Spleen (tissue), 13 donors: ENCODE results near the gene CACNG5. TPM values are rescaled to one million over a fixed set of nuclear protein-coding genes. Genes with fewer than 3 reads are reported as not detected.

ENCODE experiments used
- DNase-seq: peaks from one replicate; pipeline ENCODE4 v3.0.0-alpha.2; 2020
- H3K27ac ChIP-seq, 8 donors: fragments of 200-600 bp; sonication (generic) in 7 of 8; 1 replicate in 4 of 8; 2 replicates in 4 of 8; pipeline versions ENCODE4 v1.5.0 to v1.8.0; 2016 to 2021; ENCODE audit warnings: inconsistent platforms in 4 of 8, mild to moderate bottlenecking in 4 of 8, moderate library complexity in 1 of 8
- H3K27me3 ChIP-seq, 7 donors: fragments of 200-600 bp; sonication (generic) in 6 of 7; replicated peaks in 1 of 7; 1 replicate in 4 of 7; 2 replicates in 3 of 7; pipeline versions ENCODE4 v1.5.0 to v1.8.0; 2016 to 2021; ENCODE audit warnings: inconsistent platforms in 3 of 7, mild to moderate bottlenecking in 1 of 7
- H3K36me3 ChIP-seq, 6 donors: fragments of 200-600 bp; sonication (generic) in 5 of 6; 1 replicate in 4 of 6; 2 replicates in 2 of 6; pipeline versions ENCODE4 v1.5.0 to v1.8.0; 2016 to 2021; ENCODE audit warnings: inconsistent platforms in 2 of 6
- H3K4me1 ChIP-seq, 6 donors: fragments of 200-600 bp; sonication (generic) in 5 of 6; 1 replicate in 3 of 6; 2 replicates in 3 of 6; pipeline versions ENCODE4 v1.5.0 to v1.8.0; 2016 to 2021; ENCODE audit warnings: inconsistent platforms in 3 of 6
- H3K4me3 ChIP-seq, 8 donors: fragments of 200-600 bp; sonication (generic) in 7 of 8; 1 replicate in 4 of 8; 2 replicates in 4 of 8; pipeline versions ENCODE4 v1.5.0 to v1.8.0; 2016 to 2021; ENCODE audit warnings: inconsistent platforms in 4 of 8, mild to moderate bottlenecking in 4 of 8, moderate library complexity in 2 of 8
- H3K9me3 ChIP-seq, 8 donors: fragments of 200-600 bp; sonication (generic) in 7 of 8; 1 replicate in 4 of 8; 2 replicates in 4 of 8; pipeline versions ENCODE4 v1.5.0 to v1.8.0; 2016 to 2021; ENCODE audit warnings: inconsistent platforms in 4 of 8
- CTCF ChIP-seq, 11 experiments: fragments of 200-600 bp in 7 of 11; fragments of 450-650 bp in 4 of 11; sonication (generic) in 4 of 11; IDR thresholded peaks in 8 of 11; conservative IDR thresholded peaks in 3 of 11; 1 replicate in 7 of 11; 2 replicates in 4 of 11; pipeline versions ENCODE4 v1.4.0 to v1.8.0; 2016 to 2021; ENCODE audit warnings: antibody characterized with exemption in 11 of 11, inconsistent platforms in 4 of 11, mild to moderate bottlenecking in 1 of 11
- POLR2A ChIP-seq, 3 donors: fragments of 450-650 bp; IDR thresholded peaks; one replicate each; pipeline ENCODE4 v1.5.1; 2017; ENCODE audit warnings: antibody characterized with exemption in 3 of 3, mild to moderate bottlenecking in 1 of 3
- POLR2AphosphoS5 ChIP-seq, 3 donors: sonication (generic); formaldehyde crosslinking; IDR thresholded peaks; one replicate each; pipeline ENCODE4 v1.5.1; 2017; ENCODE audit warnings: antibody characterized with exemption in 3 of 3
- WGBS, 5 donors: extraction: QIAGEN DNeasy Blood & Tissue Kit in 3 of 5; methylation state at CpG; one replicate each; pipeline versions ENCODE4 v1.1.5 to v1.1.7; 2013 to 2018; 5-methylcytosine and 5-hydroxymethylcytosine counted together
- intact Hi-C: fragments of 100-400 bp; cut with DNase I; formaldehyde crosslinking; loops from one replicate; pipeline ENCODE4 v1.15.0; 2023; ENCODE audit warnings: low total_unique reads
- long read RNA-seq, 2 donors: transcript quantifications; one replicate each; lab custom pipeline, GENCODE V29; 2026
- polyA plus RNA-seq, 3 donors: library from polyadenylated mRNA; stranded (reverse); fragments of 200-250 nt; gene quantifications; one replicate each; pipeline ENCODE4 v1.2.1, GENCODE V29; 2013
- total RNA-seq, 7 donors: library from RNA; depleted of rRNA in 3 of 7; stranded (reverse); fragments of >200 nt in 3 of 7; fragmentation: NEBNext Ultra II Directional in 4 of 7; extraction: Animal tissue kit (Norgen Biotek cat#: 25700) in 4 of 7; gene quantifications; one replicate each; pipeline versions ENCODE4 v1.1.0 to v1.2.1, GENCODE V29; 2016 to 2021
- donor health status: healthy with polysubstance abuse.
- donor health status: DM: no; HTN: no; CAD: no; lungs with moderate emphysema.
- donor health status: DM: no; HTN: no; CAD: no.
- donor health status: Bipolar disorder and iron deficiency.
- donor health status: healthy.
- donor health status: DM: no; HTN: no; CAD: no.
- donor health status: DM: yes; HTN: yes; CAD: no.

Gene CACNG5
- under 1 TPM in 4 of 7 donors, not detected in 3; 0.54 to 0.79 (median 0.57) TPM for total RNA-seq
- polyA plus RNA-seq, result under 1 TPM in 1 of 3 donors, not detected in 2; 0.13 TPM
- long read RNA-seq, donor 1, result 0 reads
- long read RNA-seq, donor 2, result 0 reads

GRCh38 chr17:66834919-66835454 is at the start of gene CACNG5:
Gene CACNG5 (plus strand): TSS chr17:66835117. CDS start chr17:66877333, 42,216 bp downstream.
- peaks cover 0 to 94% (median 31%) of the 10 kb centered on the region in 7 donors for H3K27me3 ChIP-seq

DNA sequence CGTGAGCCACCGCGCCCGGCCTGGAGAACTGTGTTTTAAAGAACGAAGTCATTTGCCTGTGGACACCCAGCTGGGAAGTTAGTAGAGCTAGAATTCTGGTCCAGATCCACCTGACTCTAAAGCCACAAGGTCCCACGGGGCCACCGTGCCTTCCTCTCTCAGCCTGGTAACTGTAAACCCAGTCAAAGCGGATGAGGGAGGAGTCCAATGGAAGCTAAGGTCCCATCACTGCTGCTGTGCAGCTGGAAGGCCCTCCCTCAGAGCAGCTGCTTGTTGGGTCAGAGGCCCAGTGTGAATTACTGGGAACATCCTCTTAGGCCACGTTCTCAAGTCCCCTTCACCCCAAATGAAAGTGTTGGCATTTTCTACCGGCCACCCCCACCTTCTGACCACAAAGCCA is 48.8 kb upstream of the CACNG5 start:
- peaks cover 0 to 61% (median 9%) of the 10 kb centered on the region in 6 donors for H3K36me3 ChIP-seq

More at GRCh38 chr17:66834919-66835454, at the start of gene CACNG5:
- H3K4me3 ChIP-seq, result peak within 1 kb of the TSS in 1 of 8 donors; percentile 13
- intact Hi-C loops, result no loop called here
- H3K27ac ChIP-seq, result no peak within 1 kb of the TSS
- H3K4me1 ChIP-seq, result peaks cover 0 to 7% (median 0%) of the 10 kb centered on the region in 6 donors
- 2 to 21% (median 7%) methylated on average over 10 to 57 of the region's 57 CpGs for whole genome bisulfite sequencing, 5 donors
- DNase-seq, result no peak
- TF ChIP-seq POLR2AphosphoS5 (IDR thresholded peaks at IDR 0.05) (no peak), CTCF (IDR thresholded peaks at IDR 0.05 in 8 of 11, conservative IDR thresholded peaks at IDR 0.05 in 3 of 11) (no peak), POLR2A (IDR thresholded peaks at IDR 0.05) (no peak)
- H3K36me3 ChIP-seq, result no peaks in the 10 kb centered on the region
- H3K9me3 ChIP-seq, result no peaks in the 10 kb centered on the region

GRCh38 chr17:66787914-66788313 is 47.0 kb upstream of the CACNG5 start:
- TF ChIP-seq CTCF (IDR thresholded peaks at IDR 0.05 in 8 of 11, conservative IDR thresholded peaks at IDR 0.05 in 3 of 11) (no peak), POLR2A (IDR thresholded peaks at IDR 0.05) (no peak), POLR2AphosphoS5 (IDR thresholded peaks at IDR 0.05) (no peak)
- 66 to 85% (median 81%) methylated on average over 3 of the region's 3 CpGs for WGBS, 5 donors
- peaks cover 0 to 74% (median 12%) of the 10 kb centered on the region in 6 donors for H3K36me3 ChIP-seq

More for the DNA sequence above, 48.8 kb upstream of the CACNG5 start:
- Histone ChIP-seq H3K27me3 (no peaks in the 10 kb centered on the region), H3K27ac (no peak overlapping the region), H3K4me3 (no peak overlapping the region), H3K4me1 (peaks cover 0 to 8% (median 6%) of the 10 kb centered on the region in 6 donors), H3K9me3 (no peaks in the 10 kb centered on the region)
- no peak for DNase-seq
- intact Hi-C loops, result no loop called here
- no peak for TF ChIP-seq POLR2A (IDR thresholded peaks at IDR 0.05)
- no peak for TF ChIP-seq CTCF (IDR thresholded peaks at IDR 0.05 in 8 of 11, conservative IDR thresholded peaks at IDR 0.05 in 3 of 11)
- TF ChIP-seq POLR2AphosphoS5 (IDR thresholded peaks at IDR 0.05), result no peak
- 69 to 85% (median 75%) methylated on average over 10 of the region's 10 CpGs for WGBS, 5 donors

DNA sequence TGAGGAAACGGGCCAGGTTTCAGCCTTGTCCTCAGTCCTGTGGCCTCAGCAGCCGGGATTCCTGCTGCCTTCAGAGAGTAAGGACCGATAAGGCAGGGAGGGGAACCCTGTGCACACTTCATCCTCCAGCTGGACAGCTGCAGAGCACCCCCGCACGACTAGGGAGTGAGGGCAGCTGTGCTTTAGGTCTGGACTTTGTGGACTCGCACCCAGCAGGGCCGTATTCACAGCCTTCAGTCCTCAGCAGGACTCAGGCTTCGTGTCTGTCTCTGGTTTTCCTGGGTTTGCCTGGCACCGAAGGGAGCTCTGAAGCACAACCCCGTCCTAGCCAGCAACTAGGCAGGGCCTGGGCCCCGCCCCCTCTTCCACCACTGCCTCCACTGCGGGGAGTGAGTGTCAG is 45.8 kb upstream of the CACNG5 start:
- DNase-seq, result no peak
- TF ChIP-seq POLR2AphosphoS5 (IDR thresholded peaks at IDR 0.05) (no peak), CTCF (IDR thresholded peaks at IDR 0.05 in 8 of 11, conservative IDR thresholded peaks at IDR 0.05 in 3 of 11) (no peak), POLR2A (IDR thresholded peaks at IDR 0.05) (no peak)
- H3K27ac ChIP-seq, result no peak overlapping the region
- peaks cover 3 to 18% (median 16%) of the 10 kb centered on the region in 6 donors for H3K4me1 ChIP-seq
- no peak overlapping the region for H3K4me3 ChIP-seq
- H3K36me3 ChIP-seq, result peaks cover 0 to 78% (median 12%) of the 10 kb centered on the region in 6 donors
- H3K9me3 ChIP-seq, result no peaks in the 10 kb centered on the region
- H3K27me3 ChIP-seq, result peaks cover 0 to 5% (median 0%) of the 10 kb centered on the region in 7 donors
- intact Hi-C loops, result no loop called here
- 74 to 93% (median 84%) methylated on average over 10 to 12 of the region's 12 CpGs for WGBS, 5 donors

More at GRCh38 chr17:66787914-66788313, 47.0 kb upstream of the CACNG5 start:
- peaks cover 3 to 18% (median 16%) of the 10 kb centered on the region in 6 donors for H3K4me1 ChIP-seq
- no peak overlapping the region for H3K27ac ChIP-seq
- peaks cover 0 to 3% (median 0%) of the 10 kb centered on the region in 7 donors for H3K27me3 ChIP-seq
- DNase-seq, result no peak
- H3K9me3 ChIP-seq, result no peaks in the 10 kb centered on the region
- intact Hi-C loops, result no loop called here
- no peak overlapping the region for H3K4me3 ChIP-seq
